Stimulated activated CD4-positive, alpha-beta T cell treated with anti-CD3 and anti-CD28 coated beads, Interleukin-1b, Interleukin-23, amount 100 ng/mL, for 24 hours (primary cell): Measurements from ENCODE around the gene ITFG2.
"Not testable (repeated sequence)": the region's sequence is repeated elsewhere in the genome, so short reads cannot be mapped to it uniquely, and the experiment has no call there.

Experiments used
- DNase-seq, 4 experiments: peaks; one replicate each; pipeline ENCODE4 v3.0.0-alpha.2; 2020; ENCODE audit warnings: low read depth in 4 of 4, low spot score in 1 of 4

Gene ITFG2

GRCh38 chr12:2812290-2813213, at the start of gene ITFG2:
TSS of gene ITFG2 (plus strand) at chr12:2812668. CDS start at chr12:2812761, 93 bp downstream.
- DNase-seq, result peak; percentile 82 to 96 (median 92)

DNA sequence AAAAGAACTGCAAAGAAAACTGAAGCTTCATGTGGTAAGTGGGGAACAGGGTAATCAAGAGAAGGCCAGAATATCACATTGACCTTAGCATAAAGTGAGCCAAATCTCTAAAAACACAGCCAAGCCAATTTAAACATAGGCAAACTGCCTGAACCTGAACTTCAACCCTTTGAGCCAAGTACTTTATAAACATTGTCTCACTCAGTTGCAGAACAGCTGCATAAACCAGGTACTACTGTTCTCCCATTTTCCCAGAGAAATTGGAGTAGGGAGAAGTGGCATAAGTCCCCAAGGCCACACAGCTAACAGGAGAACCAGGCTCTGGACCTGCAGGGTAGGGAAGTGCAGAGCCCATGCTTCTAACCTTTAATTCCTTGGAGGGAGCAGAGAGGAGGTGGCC, 48.1 kb upstream of the ITFG2 start:
- no peak for DNase-seq

- DNase-seq, result no peak
These were observed 47.4 kb upstream of the ITFG2 start for GRCh38 chr12:2765052-2765451.

DNA sequence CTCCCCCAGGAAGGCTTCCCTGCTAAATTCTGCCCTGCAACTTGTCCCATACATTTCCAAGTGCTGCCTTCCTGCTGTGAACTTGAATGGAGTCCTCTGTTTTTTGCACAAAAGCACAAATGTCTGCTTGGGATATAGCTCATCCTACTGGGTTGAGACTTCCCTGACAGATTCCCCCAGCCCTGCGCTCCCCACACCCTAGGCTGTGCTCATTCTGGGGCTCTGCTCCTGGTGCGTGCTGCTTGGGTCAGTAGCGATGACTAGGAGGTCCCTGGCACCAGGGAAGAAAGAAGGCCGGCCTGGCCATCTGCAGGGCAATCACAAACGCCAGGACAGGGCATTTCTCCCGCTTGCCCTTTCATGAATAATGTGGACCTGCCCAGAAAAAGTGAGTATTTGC, 46.9 kb upstream of the ITFG2 start:
- DNase-seq, result no peak

GRCh38 chr12:2768224-2768961, 44.1 kb upstream of the ITFG2 start:
- DNase-seq, result no peak

- DNase-seq, result no peak
These were observed 42.5 kb upstream of the ITFG2 start for GRCh38 chr12:2769866-2770533.

GRCh38 chr12:2770544-2770943, 41.9 kb upstream of the ITFG2 start:
- DNase-seq, result not testable (repeated sequence)

DNA sequence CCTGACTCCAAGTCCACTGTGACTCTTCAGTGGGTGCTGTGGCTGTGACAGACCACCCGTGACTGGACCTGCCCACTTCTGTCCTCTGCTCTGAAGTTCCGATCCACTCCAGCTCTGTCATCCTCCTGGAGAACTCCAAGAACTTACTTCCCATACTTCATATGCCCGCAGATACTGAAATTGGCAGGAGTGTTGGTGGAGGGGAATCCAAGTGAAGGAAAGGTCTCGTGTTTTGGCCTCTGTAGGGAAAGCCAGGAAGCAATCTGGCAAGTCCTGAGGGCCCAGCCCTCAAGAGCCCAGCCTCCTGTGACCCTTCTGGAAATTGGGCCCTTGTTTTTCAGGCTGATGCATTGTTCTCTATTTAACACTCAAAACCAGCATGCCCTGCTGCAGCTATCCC, 40.1 kb upstream of the ITFG2 start:
- DNase-seq, result no peak

GRCh38 chr12:2773199-2773875, 39.1 kb upstream of the ITFG2 start:
- no peak for DNase-seq

GRCh38 chr12:2775431-2775830, 37.0 kb upstream of the ITFG2 start:
- DNase-seq, result no peak

DNA sequence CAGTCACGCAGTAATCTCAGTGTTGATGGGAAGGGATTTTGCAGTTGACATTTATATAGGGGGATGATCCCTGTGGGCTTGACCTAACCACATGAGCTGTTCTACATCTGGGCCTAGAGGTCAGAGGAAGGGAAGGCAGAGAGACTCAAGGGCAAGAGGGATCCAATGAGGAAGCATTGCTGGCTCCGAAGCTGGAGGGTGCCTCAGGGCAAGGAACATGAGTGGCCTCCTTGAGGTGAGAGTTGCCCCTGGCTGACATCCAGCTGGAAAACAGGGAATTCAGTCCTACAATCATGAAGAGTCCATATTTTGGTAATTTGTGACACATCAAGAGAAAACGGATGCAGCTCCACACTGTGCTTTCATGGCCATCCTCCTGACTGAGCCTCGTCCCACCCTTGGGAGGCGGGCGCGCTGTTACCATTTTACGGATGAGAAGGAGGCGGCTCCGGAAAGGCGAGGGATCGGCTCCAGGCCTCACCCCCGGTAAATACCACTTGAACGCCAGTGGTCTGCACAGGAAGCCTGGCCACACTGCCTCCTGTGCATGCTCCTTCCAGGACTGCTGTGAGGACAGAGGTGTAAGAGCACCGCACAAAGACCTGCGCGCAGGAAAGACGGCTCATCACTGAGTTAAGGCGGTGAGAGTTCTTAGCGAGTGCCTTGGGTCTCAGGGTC, 36.2 kb upstream of the ITFG2 start:
- DNase-seq, result no peak

- no peak for DNase-seq
These were observed 33.2 kb upstream of the ITFG2 start for GRCh38 chr12:2779281-2779680.

- peak in 1 of 4 experiments; percentile 22 for DNase-seq
These were observed 28.4 kb upstream of the ITFG2 start for GRCh38 chr12:2783936-2784600.

DNA sequence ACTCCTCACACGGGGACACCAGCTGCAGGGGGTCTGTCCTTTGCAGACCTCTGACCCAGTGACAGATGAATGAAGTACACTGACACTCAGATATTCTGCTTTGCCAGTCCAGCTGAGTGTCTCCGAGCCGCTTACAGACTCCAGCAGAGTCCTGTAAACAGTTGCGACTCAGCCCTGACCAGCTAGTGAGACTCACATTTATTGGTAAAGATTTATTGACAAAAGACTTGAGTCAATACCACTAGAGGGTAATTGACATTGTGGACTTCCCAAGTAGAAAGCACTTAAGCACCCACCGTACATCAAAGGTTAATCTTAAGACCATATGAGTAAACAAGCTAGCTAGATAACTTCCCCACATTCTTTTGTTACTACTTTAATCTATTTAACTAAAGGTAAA, 27.5 kb upstream of the ITFG2 start:
- no peak for DNase-seq

DNA sequence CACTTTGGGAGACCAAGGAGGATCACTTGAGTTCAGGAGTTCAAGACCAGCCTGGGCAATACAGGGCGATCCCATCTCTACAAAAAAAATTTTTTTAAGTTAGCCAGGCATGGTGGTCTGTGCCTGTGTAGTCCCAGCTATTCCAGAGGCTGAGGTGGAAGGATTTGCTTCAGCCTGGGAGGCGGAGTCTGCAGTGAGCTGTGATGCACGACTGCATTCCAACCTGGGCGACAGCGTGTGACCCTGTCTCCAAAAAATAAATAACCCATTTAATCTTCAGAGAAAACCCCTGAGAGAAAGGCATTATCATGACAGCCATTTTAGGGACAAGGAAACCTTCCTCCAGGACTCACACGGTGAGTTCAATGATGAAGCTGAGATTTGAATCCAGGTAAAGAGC, 21.4 kb upstream of the ITFG2 start:
- no peak for DNase-seq

DNA sequence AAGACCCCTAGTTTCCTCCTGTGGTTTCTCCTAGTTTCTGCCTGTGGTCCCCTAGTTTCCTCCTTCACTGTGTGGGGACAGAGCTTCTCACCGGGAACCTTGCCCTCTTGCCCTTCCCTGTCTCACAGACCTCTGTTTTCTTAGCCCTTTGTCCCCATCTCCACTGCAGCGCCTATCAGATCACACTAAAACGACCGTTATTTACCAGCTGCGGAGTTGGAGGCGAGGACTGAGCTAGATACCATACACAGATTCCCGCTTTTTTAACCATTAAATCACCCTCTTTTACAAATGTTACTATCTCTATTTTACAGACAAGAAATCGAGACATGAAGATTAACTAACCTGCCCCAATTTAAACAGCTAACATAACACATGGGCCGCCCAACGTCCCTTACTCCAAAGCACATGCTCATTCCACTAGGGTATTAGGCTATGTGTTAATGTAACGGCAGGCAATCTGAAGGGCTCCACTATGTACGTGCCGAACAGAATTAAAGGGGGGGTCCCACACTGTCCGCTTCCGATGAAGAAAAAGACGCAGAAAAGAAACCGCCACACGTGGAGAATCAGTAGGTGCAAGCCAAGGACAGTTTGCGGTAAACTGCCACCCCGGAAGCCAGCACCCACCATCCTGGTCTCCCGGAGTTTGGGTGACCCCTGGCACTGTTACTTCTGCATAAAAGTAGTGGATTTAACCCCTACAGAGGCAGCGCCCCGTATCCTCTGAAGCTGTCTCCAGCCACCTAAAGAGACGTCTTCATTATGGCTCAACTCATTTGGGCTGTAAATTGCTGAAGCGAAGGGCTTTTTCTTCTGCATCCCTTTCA, 19.6 kb upstream of the ITFG2 start:
- no peak for DNase-seq

DNA sequence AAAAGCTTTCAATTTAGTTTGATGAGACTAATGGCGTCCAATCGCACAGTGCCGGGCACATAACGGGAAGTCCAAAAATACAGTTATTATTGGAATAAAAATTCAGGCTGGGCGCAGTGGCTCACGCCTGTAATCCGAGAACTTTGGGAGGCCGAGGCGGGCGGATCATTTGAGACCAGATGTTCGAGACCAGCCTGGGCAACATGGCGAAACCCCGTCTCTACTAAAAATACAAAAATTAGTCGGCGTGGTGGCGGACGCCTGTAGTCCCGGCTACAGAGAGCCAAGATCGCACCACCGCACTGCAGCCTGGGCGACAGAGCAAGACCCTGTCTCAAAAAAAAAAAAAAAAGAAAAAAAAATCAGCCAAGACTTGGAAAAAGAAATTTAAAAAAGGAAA, 18.9 kb upstream of the ITFG2 start:
- no peak for DNase-seq

DNA sequence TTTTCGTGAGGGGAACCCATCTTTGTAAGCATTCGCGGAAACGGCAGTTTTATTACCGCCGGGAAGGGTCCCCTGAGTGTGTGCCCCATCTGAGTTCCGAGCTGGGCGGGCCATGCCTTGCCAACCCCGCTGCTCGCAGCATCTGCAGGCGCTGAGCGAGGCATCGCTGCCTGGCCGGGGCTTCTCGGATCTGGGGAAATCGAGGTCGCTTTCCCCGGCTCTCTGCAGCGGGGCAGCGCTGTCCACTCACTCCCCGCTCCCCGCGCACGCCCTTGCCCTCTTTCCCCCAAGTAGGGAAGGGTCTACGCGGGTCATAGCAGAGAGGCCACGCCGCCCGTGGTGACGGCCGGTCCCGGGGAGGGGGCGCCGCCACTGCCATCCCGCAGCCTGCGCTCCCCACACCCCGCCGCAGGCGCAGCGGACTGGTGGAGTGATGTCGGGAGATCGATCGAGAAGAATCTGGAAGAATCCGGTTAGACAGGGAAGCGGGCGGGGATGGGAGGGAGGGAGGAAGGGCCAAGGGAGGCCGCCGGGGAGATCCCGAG, 18.2 kb upstream of the ITFG2 start:
- DNase-seq, result peak in 1 of 4 experiments; percentile 12

- peak; percentile 73 to 88 (median 78) for DNase-seq
These were observed 17.7 kb upstream of the ITFG2 start, which contains the start of gene FKBP4 for GRCh38 chr12:2794736-2795289. TSS of gene FKBP4 (plus strand) at chr12:2794970. CDS start at chr12:2795140, 170 bp downstream.
